Measurements from ENCODE around the gene AP1M2.

The AP1M2 gene

GRCh38 chr19:10568826-10569651 lies 18.1 kb downstream of the AP1M2 start, which contains the start of gene CDKN2D:
CDKN2D (minus strand) TSS chr19:10568979; CDS start chr19:10568653, 326 bp downstream.
- no CpG with 5 or more reads among the region's 71 CpGs for WGBS (ENCODE audit: extremely low coverage, insufficient coverage, insufficient read length)
- H4K12ac ChIP-seq (ENCODE audit: low read depth, low read length): no peak within 1 kb of the TSS

GRCh38 chr19:10568062-10568825 lies 18.9 kb downstream of the AP1M2 start:
- Histone ChIP-seq H3K9me3 (ENCODE audit: insufficient read depth, low read depth, low read length) (peaks cover 2% of the 10 kb centered on the region), H2AFZ (ENCODE audit: insufficient read depth, low read length, poor library complexity) (peak overlapping the region; percentile 81)

More at GRCh38 chr19:10568826-10569651, 18.1 kb downstream of the AP1M2 start, which contains the start of gene CDKN2D:
- Histone ChIP-seq H2BK120ac (ENCODE audit: insufficient read depth, low read length, poor library complexity) (no peak within 1 kb of the TSS), H4K91ac (ENCODE audit: low read depth, low read length) (peak within 1 kb of the TSS; percentile 2), H3K4me3 (ENCODE audit: low read depth, low read length) (peak within 1 kb of the TSS; percentile 73), H3K79me2 (ENCODE audit: control insufficient read depth, insufficient read depth, low read length, poor library complexity) (peaks cover 9% of the 10 kb centered on the region), H3K23ac (ENCODE audit: low read length) (no peak within 1 kb of the TSS), H3K4me2 (ENCODE audit: low read length) (peak within 1 kb of the TSS; percentile 85), H3K9me3 (ENCODE audit: insufficient read depth, low read depth, low read length) (peaks cover 2% of the 10 kb centered on the region), H3K27me3 (ENCODE audit: insufficient read depth, low read length) (no peaks in the 10 kb centered on the region), H2AK5ac (ENCODE audit: low read length) (no peak within 1 kb of the TSS), H2BK12ac (ENCODE audit: low read length) (no peak within 1 kb of the TSS), H3K9ac (ENCODE audit: low read length) (peak within 1 kb of the TSS; percentile 60), H3K4ac (ENCODE audit: low read depth, low read length) (no peak within 1 kb of the TSS), H3K79me1 (ENCODE audit: low read length) (peaks cover 9% of the 10 kb centered on the region), H2BK5ac (ENCODE audit: low read depth, low read length, poor library complexity) (peak within 1 kb of the TSS; percentile 1), H2AFZ (ENCODE audit: insufficient read depth, low read length, poor library complexity) (peak within 1 kb of the TSS; percentile 81), H3K27ac (ENCODE audit: low read depth, low read length) (peak within 1 kb of the TSS; percentile 62), H4K8ac (ENCODE audit: low read depth, low read length) (peak within 1 kb of the TSS; percentile 5), H3K18ac (ENCODE audit: low read length) (peak within 1 kb of the TSS; percentile 43), H3K4me1 (ENCODE audit: control insufficient read depth in 1 of 2, insufficient read depth in 2 of 2, low read length in 2 of 2) (peaks cover 9 to 14% of the 10 kb centered on the region in 2 experiments), H3K36me3 (ENCODE audit: control insufficient read depth in 1 of 2, insufficient read depth in 2 of 2, low read length in 2 of 2) (peaks cover under 1 to 3% of the 10 kb centered on the region in 2 experiments), H3K14ac (ENCODE audit: low read length) (peak within 1 kb of the TSS; percentile 49)
- peak; percentile 99 to 100 for DNase-seq

DNA sequence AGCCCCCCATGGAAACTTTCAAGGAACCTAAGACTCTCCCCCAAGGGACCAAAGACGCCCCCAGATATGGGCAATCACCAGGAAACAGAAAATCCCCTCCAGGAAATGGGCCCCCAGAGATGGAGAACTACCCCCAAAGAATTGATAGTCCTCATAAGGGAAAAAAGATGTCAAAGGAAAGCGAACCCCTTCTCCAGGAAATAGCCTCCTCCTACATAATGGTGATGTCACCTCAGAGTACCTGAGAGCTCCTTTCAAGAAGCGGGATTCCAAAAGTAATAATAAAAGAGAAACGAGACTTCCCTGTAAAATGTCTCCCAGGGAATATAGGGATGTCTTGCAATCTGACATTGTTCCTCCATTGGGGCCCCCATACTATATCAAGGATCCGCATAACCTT lies 19.5 kb downstream of the AP1M2 start:
- Histone ChIP-seq H3K4me3 (ENCODE audit: low read depth, low read length) (no peak overlapping the region), H3K36me3 (ENCODE audit: control insufficient read depth in 1 of 2, insufficient read depth in 2 of 2, low read length in 2 of 2) (no peaks in the 10 kb centered on the region), H3K18ac (ENCODE audit: low read length) (no peak overlapping the region), H2BK5ac (ENCODE audit: low read depth, low read length, poor library complexity) (no peak overlapping the region), H4K91ac (ENCODE audit: low read depth, low read length) (no peak overlapping the region), H2AFZ (ENCODE audit: insufficient read depth, low read length, poor library complexity) (no peak overlapping the region), H3K9me3 (ENCODE audit: insufficient read depth, low read depth, low read length) (peaks cover 2% of the 10 kb centered on the region), H3K4ac (ENCODE audit: low read depth, low read length) (no peak overlapping the region), H3K27ac (ENCODE audit: low read depth, low read length) (no peak overlapping the region), H3K4me2 (ENCODE audit: low read length) (peak overlapping the region; percentile 67), H2AK5ac (ENCODE audit: low read length) (no peak overlapping the region), H3K79me1 (ENCODE audit: low read length) (peaks cover 9% of the 10 kb centered on the region), H3K23ac (ENCODE audit: low read length) (no peak overlapping the region), H3K4me1 (ENCODE audit: control insufficient read depth in 1 of 2, insufficient read depth in 2 of 2, low read length in 2 of 2) (peaks cover 9 to 14% of the 10 kb centered on the region in 2 experiments), H2BK12ac (ENCODE audit: low read length) (no peak overlapping the region), H3K27me3 (ENCODE audit: insufficient read depth, low read length) (no peaks in the 10 kb centered on the region), H4K8ac (ENCODE audit: low read depth, low read length) (no peak overlapping the region), H3K79me2 (ENCODE audit: control insufficient read depth, insufficient read depth, low read length, poor library complexity) (peaks cover 9% of the 10 kb centered on the region), H3K9ac (ENCODE audit: low read length) (no peak overlapping the region), H4K12ac (ENCODE audit: low read depth, low read length) (no peak overlapping the region), H2BK120ac (ENCODE audit: insufficient read depth, low read length, poor library complexity) (no peak overlapping the region), H3K14ac (ENCODE audit: low read length) (no peak overlapping the region)
- WGBS (ENCODE audit: extremely low coverage, insufficient coverage, insufficient read length): no CpG with 5 or more reads among the region's 5 CpGs
- DNase-seq: no peak

More at GRCh38 chr19:10568062-10568825, 18.9 kb downstream of the AP1M2 start:
- WGBS (ENCODE audit: extremely low coverage, insufficient coverage, insufficient read length): no CpG with 5 or more reads among the region's 58 CpGs
- H3K27me3 ChIP-seq (ENCODE audit: insufficient read depth, low read length): no peaks in the 10 kb centered on the region
- no peak overlapping the region for H2BK5ac ChIP-seq (ENCODE audit: low read depth, low read length, poor library complexity)
- H4K91ac ChIP-seq (ENCODE audit: low read depth, low read length): no peak overlapping the region
- H4K12ac ChIP-seq (ENCODE audit: low read depth, low read length): no peak overlapping the region
- H3K4me3 ChIP-seq (ENCODE audit: low read depth, low read length): peak overlapping the region; percentile 73
- peak overlapping the region; percentile 49 for H3K14ac ChIP-seq (ENCODE audit: low read length)
- peak overlapping the region; percentile 67 for H3K4me2 ChIP-seq (ENCODE audit: low read length)
- H2BK120ac ChIP-seq (ENCODE audit: insufficient read depth, low read length, poor library complexity): no peak overlapping the region
- H3K4me1 ChIP-seq (ENCODE audit: control insufficient read depth in 1 of 2, insufficient read depth in 2 of 2, low read length in 2 of 2): peaks cover 9 to 14% of the 10 kb centered on the region in 2 experiments
- H3K79me2 ChIP-seq (ENCODE audit: control insufficient read depth, insufficient read depth, low read length, poor library complexity): peaks cover 9% of the 10 kb centered on the region
- no peak overlapping the region for H3K9ac ChIP-seq (ENCODE audit: low read length)
- DNase-seq: peak; percentile 56 to 64
- no peak overlapping the region for H2AK5ac ChIP-seq (ENCODE audit: low read length)
- H3K79me1 ChIP-seq (ENCODE audit: low read length): peaks cover 9% of the 10 kb centered on the region
- no peaks in the 10 kb centered on the region for H3K36me3 ChIP-seq (ENCODE audit: control insufficient read depth in 1 of 2, insufficient read depth in 2 of 2, low read length in 2 of 2)
- no peak overlapping the region for H4K8ac ChIP-seq (ENCODE audit: low read depth, low read length)
- H2BK12ac ChIP-seq (ENCODE audit: low read length): no peak overlapping the region
- H3K4ac ChIP-seq (ENCODE audit: low read depth, low read length): no peak overlapping the region
- H3K23ac ChIP-seq (ENCODE audit: low read length): no peak overlapping the region
- peak overlapping the region; percentile 43 for H3K18ac ChIP-seq (ENCODE audit: low read length)
- peak overlapping the region; percentile 4 for H3K27ac ChIP-seq (ENCODE audit: low read depth, low read length)

DNA sequence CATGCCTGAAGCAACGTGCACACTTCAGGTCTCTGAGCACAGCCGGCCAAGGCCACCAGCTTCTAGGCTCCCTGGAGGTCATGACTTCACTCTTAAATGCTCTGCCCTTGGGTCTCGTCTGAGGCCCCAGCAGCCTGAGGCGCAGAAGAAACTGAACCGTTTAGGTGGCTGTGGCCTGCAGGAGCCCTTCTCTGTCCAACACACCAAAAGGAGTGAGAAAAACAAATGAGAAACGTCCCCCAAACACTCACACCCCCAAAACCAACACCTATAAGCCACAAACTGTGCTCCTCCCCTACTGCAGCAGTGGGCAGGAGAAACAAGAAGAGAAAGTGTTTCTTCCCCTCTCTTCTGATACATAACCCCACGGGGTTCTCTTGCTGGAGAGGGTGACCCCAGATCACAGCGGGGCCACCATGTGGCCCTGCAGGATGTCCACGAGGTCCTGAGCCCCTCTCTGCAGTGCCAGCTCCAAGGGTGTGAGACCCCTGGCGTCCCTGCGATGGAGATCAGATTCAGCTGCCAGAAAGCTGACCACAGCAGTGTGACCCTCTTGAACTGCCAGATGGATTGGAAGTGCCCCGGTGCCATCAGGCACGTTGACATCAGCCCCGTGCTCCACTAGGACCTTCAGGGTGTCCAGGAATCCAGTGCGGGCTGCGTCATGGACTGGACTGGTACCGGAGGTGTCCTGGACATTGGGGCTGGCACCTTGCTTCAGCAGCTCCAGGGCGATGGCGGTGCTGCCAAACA lies 20.3 kb downstream of the AP1M2 start:
- Histone ChIP-seq H4K12ac (ENCODE audit: low read depth, low read length) (no peak overlapping the region), H3K4me2 (ENCODE audit: low read length) (no peak overlapping the region), H3K4me1 (ENCODE audit: control insufficient read depth in 1 of 2, insufficient read depth in 2 of 2, low read length in 2 of 2) (peaks cover 9 to 14% of the 10 kb centered on the region in 2 experiments), H3K9me3 (ENCODE audit: insufficient read depth, low read depth, low read length) (peaks cover 2% of the 10 kb centered on the region), H3K36me3 (ENCODE audit: control insufficient read depth in 1 of 2, insufficient read depth in 2 of 2, low read length in 2 of 2) (peaks cover 0 to 3% of the 10 kb centered on the region in 2 experiments), H3K27ac (ENCODE audit: low read depth, low read length) (no peak overlapping the region), H3K14ac (ENCODE audit: low read length) (no peak overlapping the region), H3K18ac (ENCODE audit: low read length) (no peak overlapping the region), H2AK5ac (ENCODE audit: low read length) (no peak overlapping the region), H3K23ac (ENCODE audit: low read length) (no peak overlapping the region), H4K91ac (ENCODE audit: low read depth, low read length) (no peak overlapping the region), H3K9ac (ENCODE audit: low read length) (no peak overlapping the region), H3K27me3 (ENCODE audit: insufficient read depth, low read length) (no peaks in the 10 kb centered on the region), H2BK12ac (ENCODE audit: low read length) (no peak overlapping the region), H2BK5ac (ENCODE audit: low read depth, low read length, poor library complexity) (no peak overlapping the region), H2BK120ac (ENCODE audit: insufficient read depth, low read length, poor library complexity) (no peak overlapping the region), H4K8ac (ENCODE audit: low read depth, low read length) (no peak overlapping the region), H3K79me1 (ENCODE audit: low read length) (peaks cover 9% of the 10 kb centered on the region), H3K79me2 (ENCODE audit: control insufficient read depth, insufficient read depth, low read length, poor library complexity) (peaks cover 9% of the 10 kb centered on the region), H3K4me3 (ENCODE audit: low read depth, low read length) (no peak overlapping the region), H2AFZ (ENCODE audit: insufficient read depth, low read length, poor library complexity) (no peak overlapping the region), H3K4ac (ENCODE audit: low read depth, low read length) (no peak overlapping the region)
- peak; percentile 36 to 42 for DNase-seq
- no CpG with 5 or more reads among the region's 19 CpGs for WGBS (ENCODE audit: extremely low coverage, insufficient coverage, insufficient read length)
